ENCODE results near the gene UTF1. TPM values are rescaled to one million over a fixed set of nuclear protein-coding genes. Genes with fewer than 3 reads are reported as not detected.
A peak's percentile ranks its signal among the peaks of the same experiment; 100 is the strongest.

The UTF1 gene
- total and polyA plus RNA-seq, 5 donors: not detected

DNA sequence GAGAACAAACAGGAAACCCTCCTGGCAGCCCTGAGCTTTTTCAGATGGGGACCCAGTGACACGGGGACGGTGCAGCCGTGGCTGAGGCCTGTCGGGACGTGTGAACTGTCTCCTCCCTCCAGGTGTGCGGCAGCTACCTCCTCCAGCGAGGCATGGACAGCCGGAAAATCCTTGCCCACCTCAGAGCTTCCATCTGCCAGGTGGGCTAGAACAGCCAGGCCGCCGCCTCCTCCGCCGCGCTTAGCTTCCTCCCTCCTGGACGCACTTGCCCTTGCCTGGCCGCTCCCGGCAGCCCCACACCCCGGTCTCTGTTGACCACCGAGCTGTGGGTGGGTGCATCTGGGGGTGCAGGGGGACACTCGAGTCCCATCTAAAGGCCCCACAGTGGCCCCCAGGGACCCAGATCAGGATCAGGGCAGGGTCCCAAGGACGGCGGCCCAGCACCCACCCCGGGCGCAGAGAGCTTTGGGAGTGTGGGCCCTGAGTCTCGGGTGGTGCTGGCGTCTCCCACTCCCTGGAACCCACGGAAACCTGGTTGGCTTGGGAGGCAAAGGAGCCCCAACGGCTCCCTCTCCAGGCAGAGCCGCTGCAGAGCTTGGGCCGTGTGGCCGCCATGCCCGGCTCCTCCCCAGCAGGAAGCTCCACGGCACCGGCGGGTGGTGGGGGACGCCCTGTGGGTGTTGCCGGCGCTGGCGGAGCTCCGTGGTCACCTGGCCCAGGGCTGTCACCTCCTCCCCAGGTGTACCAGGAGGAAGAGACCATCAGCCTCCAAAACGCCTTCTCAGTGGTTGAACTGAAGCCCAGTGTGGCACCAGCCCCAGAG lies 32.9 kb upstream of the UTF1 start:
- intact Hi-C loops (cut with DNase I): no loop called here

DNA sequence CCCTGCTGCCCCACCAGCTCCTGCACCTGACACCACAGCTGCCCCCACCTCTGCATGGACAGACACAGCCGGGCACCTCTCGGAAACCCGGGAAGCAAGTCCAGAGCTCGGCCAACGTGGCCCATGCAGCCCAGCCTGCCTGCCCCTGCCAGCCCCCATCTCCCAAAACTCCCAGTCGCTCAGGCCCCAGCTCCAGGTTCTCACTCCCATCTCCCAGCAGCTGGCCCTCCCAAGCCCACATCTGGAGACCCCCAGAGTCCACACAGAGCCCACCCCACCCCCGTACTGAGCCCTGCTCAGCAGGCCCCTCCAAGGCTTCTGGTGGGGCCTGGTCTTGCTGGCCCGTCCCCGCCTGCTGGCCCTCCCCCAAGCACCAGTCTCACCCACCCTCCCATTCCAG lies 32.2 kb upstream of the UTF1 start:
- Histone ChIP-seq H3K4me1 (ENCODE audit: control insufficient read depth, insufficient read depth, low read length) (no peaks in the 10 kb centered on the region), H3K27me3 (ENCODE audit: control insufficient read depth, insufficient read depth) (no peaks in the 10 kb centered on the region), H3K4me3 (ENCODE audit: low read length) (no peak overlapping the region), H3K9me3 (ENCODE audit: control insufficient read depth, low read length) (no peaks in the 10 kb centered on the region), H3K27ac (ENCODE audit: low read length) (no peak overlapping the region)
- WGBS: 88% methylated on average over 9 of the region's 9 CpGs
- DNase-seq (peak in 2 of 3 donors; percentile 7 to 19), ATAC-seq (no peak)
- intact Hi-C loops (cut with DNase I): no loop called here

More for the DNA sequence above, 32.9 kb upstream of the UTF1 start:
- no peaks in the 10 kb centered on the region for H3K4me1 ChIP-seq (ENCODE audit: control insufficient read depth, insufficient read depth, low read length)
- peak; percentile 7 to 41 (median 35) for DNase-seq
- no peak for ATAC-seq
- no peaks in the 10 kb centered on the region for H3K27me3 ChIP-seq (ENCODE audit: control insufficient read depth, insufficient read depth)
- 80% methylated on average over 40 of the region's 40 CpGs for WGBS
- no peak overlapping the region for H3K4me3 ChIP-seq (ENCODE audit: low read length)
- no peaks in the 10 kb centered on the region for H3K9me3 ChIP-seq (ENCODE audit: control insufficient read depth, low read length)
- H3K27ac ChIP-seq (ENCODE audit: low read length): no peak overlapping the region

DNA sequence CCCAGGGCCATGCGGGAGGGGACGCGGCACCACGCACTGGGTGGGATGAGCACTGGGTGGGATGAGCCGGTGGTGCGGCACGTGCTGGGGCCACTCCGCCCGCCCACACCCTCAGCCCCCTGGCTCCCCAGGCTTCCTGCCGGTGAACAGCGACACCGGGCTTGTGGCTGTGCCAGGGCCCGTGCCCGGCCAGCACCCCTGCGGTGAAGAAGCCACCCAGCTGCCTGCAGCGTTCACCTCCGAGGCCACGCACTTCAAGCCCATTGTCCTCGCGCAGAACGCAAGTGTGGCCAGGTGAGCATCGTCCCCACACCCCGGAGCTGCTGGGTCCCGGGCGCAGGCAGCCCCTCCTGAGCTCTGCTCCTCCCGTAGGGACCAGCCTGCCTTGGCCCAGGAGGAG lies 31.8 kb upstream of the UTF1 start:
- H3K27me3 ChIP-seq (ENCODE audit: control insufficient read depth, insufficient read depth): no peaks in the 10 kb centered on the region
- no peak overlapping the region for H3K27ac ChIP-seq (ENCODE audit: low read length)
- H3K4me3 ChIP-seq (ENCODE audit: low read length): no peak overlapping the region
- intact Hi-C loops (cut with DNase I): no loop called here
- no peaks in the 10 kb centered on the region for H3K9me3 ChIP-seq (ENCODE audit: control insufficient read depth, low read length)
- no peak for ATAC-seq
- 95% methylated on average over 26 of the region's 26 CpGs for WGBS
- DNase-seq: peak in 2 of 3 donors; percentile 5 to 28
- no peaks in the 10 kb centered on the region for H3K4me1 ChIP-seq (ENCODE audit: control insufficient read depth, insufficient read depth, low read length)

DNA sequence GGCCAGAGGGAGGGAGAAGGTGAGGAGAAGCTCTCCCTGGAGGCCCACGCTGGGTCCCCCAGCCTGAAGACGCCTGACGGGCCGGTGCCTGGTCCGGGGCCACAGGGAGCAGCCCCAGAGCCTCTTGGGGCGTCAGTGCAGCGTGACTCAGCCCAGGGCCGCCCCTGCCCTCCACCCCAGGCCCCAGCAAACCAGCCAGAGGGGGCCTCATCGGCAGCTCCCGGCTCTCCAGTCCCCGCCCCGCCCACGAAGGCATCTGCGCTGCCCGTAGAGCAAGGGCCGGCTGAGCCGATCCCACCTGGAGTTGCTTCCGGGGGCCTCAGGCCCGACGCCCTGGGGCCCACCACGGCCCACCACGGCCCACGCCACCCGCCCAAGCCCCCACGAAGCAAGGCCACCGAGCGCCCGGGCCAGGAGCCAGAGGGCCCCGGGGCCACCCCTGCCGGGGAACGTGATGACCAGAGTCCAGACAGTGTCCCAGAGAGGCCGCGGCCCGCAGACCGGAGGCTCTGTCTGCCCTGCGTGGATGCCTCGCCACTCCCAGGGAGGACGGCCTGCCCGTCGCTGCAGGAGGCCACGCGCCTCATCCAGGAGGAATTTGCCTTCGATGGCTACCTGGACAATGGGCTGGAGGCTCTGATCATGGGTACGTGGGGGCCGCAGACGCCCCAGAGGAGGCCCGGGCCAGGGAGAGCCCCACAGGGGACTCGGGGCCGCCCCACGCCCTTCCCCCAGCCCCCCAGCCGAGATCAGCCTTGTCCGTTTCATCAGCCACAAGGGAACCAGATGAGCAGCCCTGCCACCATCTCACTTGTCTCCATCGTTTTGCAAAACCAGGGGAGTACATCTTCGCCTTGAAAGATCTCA lies 31.2 kb upstream of the UTF1 start:
- intact Hi-C loops (cut with DNase I): no loop called here
- 89% methylated on average over 54 of the region's 54 CpGs for WGBS
- Histone ChIP-seq H3K4me3 (ENCODE audit: low read length) (no peak overlapping the region), H3K4me1 (ENCODE audit: control insufficient read depth, insufficient read depth, low read length) (no peaks in the 10 kb centered on the region), H3K27ac (ENCODE audit: low read length) (no peak overlapping the region), H3K27me3 (ENCODE audit: control insufficient read depth, insufficient read depth) (no peaks in the 10 kb centered on the region), H3K9me3 (ENCODE audit: control insufficient read depth, low read length) (no peaks in the 10 kb centered on the region)
- ATAC-seq: no peak
- DNase-seq: peak; percentile 5 to 51 (median 48)

DNA sequence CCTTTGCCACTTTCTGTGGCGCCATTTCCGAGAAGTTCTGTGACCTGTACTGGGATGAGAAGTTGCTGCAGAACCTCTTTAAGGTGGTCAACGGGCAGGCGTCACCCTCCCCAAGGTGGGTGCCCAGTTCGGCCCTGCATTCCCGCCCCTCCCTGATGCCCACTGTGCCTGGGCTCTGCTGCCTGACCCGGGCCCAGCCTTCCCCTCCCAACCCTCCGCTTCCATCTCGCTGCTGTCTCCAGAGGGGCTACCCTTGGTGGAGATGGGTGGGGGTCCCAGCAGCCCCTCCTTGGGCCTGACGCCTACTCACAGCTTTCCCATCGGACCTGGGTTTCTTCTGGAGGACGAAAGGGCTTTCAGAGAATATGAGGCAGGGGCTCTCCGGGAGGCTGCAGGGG lies 30.5 kb upstream of the UTF1 start:
- Histone ChIP-seq H3K27me3 (ENCODE audit: control insufficient read depth, insufficient read depth) (no peaks in the 10 kb centered on the region), H3K27ac (ENCODE audit: low read length) (no peak overlapping the region), H3K9me3 (ENCODE audit: control insufficient read depth, low read length) (no peaks in the 10 kb centered on the region), H3K4me3 (ENCODE audit: low read length) (no peak overlapping the region), H3K4me1 (ENCODE audit: control insufficient read depth, insufficient read depth, low read length) (no peaks in the 10 kb centered on the region)
- peak in 2 of 3 donors; percentile 2 to 12 for DNase-seq
- no peak for ATAC-seq
- intact Hi-C loops (cut with DNase I): no loop called here
- 85% methylated on average over 13 of the region's 13 CpGs for WGBS

DNA sequence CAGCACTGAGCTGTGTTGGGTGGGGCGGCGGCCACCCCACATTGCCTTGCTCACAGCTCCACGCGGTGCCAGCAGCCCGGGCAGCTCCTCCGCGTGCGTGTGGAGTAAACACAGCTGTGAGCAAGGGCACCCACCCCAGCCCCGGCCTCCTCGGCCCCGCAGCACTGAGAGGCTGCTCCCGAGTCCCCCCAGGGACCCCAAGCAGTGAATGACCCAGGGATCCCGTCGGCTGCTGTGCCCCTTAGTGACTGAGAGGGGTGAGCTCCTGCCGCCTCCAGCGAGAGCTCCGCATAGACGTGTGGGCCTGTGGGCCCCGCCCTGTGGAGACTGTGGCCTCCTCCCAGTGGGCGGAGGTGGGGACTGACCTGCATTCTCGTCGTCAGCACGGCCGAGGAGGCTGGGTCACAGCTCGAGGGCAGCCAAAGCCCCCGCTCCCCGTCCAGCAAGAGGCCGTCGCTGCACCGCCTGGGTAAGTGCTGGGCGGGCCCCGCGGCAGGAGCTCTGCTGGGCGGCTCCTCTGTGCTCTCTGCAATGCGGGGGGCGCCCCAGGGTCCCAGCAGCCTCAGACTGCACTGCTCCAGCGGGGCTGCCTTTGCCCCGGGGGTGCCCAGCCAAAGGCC lies 29.9 kb upstream of the UTF1 start:
- ATAC-seq (no peak), DNase-seq (peak in 2 of 3 donors; percentile 25 to 64)
- no peaks in the 10 kb centered on the region for H3K4me1 ChIP-seq (ENCODE audit: control insufficient read depth, insufficient read depth, low read length)
- 60% methylated on average over 38 of the region's 38 CpGs for WGBS
- H3K27ac ChIP-seq (ENCODE audit: low read length): no peak overlapping the region
- intact Hi-C loops (cut with DNase I): no loop called here
- no peaks in the 10 kb centered on the region for H3K9me3 ChIP-seq (ENCODE audit: control insufficient read depth, low read length)
- no peaks in the 10 kb centered on the region for H3K27me3 ChIP-seq (ENCODE audit: control insufficient read depth, insufficient read depth)
- no peak overlapping the region for H3K4me3 ChIP-seq (ENCODE audit: low read length)

DNA sequence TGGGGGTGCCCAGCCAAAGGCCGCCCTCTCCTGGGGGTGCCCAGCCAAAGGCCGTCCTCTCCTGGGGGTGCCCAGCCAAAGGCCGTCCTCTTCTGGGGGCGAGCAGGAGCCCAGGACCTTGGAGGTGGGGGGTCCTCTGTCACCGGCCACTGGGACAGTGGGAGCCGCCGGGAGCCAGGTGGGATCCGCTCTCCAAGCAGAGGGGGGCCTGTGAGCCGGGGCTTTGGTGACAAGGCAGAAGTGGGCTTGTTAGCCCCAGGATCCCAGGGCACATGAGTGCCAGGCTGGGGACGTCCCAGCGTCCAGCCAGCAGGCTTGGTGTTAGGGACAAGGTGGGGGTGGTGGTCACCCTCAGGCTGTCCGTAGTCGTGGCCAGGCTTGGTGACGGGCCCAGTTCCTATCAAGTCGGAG lies 29.4 kb upstream of the UTF1 start:
- no peaks in the 10 kb centered on the region for H3K9me3 ChIP-seq (ENCODE audit: control insufficient read depth, low read length)

DNA sequence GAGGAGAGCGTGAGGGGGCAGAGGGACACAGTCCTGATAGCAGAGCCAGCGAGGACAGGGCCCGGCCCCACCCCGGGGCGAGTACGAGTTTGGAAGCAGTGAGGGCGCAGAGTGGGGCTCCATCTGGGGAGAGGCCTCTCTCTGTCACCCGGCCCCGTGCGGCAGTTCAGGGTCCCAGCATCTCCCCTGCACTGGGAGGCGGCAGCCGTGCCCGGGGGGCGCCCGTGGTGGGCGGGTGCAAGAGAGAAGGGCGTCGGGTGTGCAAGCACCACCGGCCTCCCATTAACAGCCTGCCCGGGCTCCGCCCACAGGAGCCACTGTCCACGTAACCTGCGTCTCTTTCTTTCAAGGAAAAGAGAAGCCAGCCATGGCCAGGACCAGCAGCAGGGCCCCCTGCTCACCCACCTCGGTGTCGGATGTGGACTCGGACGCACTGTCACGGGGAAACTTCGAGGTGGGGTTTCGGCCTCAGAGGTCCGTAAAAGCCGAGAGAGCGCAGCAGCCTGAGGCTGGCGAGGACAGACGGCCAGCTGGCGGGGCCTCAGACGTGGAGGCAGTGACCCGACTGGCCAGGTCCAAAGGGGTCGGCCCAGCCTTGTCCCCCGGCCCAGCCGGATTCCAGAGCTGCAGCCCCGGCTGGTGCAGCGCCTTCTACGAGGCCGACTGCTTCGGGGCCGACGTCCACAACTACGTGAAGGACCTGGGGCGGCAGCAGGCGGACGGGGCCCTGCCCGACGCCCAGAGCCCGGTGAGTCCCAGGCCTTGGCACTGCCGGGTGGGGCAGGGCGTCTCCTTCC lies 28.7 kb upstream of the UTF1 start:
- Histone ChIP-seq H3K4me1 (ENCODE audit: control insufficient read depth, insufficient read depth, low read length) (no peaks in the 10 kb centered on the region), H3K9me3 (ENCODE audit: control insufficient read depth, low read length) (no peaks in the 10 kb centered on the region), H3K4me3 (ENCODE audit: low read length) (no peak overlapping the region), H3K27me3 (ENCODE audit: control insufficient read depth, insufficient read depth) (no peaks in the 10 kb centered on the region), H3K27ac (ENCODE audit: low read length) (no peak overlapping the region)
- no peak for ATAC-seq
- intact Hi-C loops (cut with DNase I): no loop called here
- 90% methylated on average over 57 of the region's 57 CpGs for WGBS
- peak in 2 of 3 donors; percentile 33 to 47 for DNase-seq

More for the DNA sequence above, 29.4 kb upstream of the UTF1 start:
- ATAC-seq (no peak), DNase-seq (peak in 1 of 3 donors; percentile 37)
- Histone ChIP-seq H3K27ac (ENCODE audit: low read length) (no peak overlapping the region), H3K4me3 (ENCODE audit: low read length) (no peak overlapping the region), H3K27me3 (ENCODE audit: control insufficient read depth, insufficient read depth) (no peaks in the 10 kb centered on the region), H3K4me1 (ENCODE audit: control insufficient read depth, insufficient read depth, low read length) (no peaks in the 10 kb centered on the region)
- 83% methylated on average over 15 of the region's 15 CpGs for WGBS
- intact Hi-C loops (cut with DNase I): no loop called here

DNA sequence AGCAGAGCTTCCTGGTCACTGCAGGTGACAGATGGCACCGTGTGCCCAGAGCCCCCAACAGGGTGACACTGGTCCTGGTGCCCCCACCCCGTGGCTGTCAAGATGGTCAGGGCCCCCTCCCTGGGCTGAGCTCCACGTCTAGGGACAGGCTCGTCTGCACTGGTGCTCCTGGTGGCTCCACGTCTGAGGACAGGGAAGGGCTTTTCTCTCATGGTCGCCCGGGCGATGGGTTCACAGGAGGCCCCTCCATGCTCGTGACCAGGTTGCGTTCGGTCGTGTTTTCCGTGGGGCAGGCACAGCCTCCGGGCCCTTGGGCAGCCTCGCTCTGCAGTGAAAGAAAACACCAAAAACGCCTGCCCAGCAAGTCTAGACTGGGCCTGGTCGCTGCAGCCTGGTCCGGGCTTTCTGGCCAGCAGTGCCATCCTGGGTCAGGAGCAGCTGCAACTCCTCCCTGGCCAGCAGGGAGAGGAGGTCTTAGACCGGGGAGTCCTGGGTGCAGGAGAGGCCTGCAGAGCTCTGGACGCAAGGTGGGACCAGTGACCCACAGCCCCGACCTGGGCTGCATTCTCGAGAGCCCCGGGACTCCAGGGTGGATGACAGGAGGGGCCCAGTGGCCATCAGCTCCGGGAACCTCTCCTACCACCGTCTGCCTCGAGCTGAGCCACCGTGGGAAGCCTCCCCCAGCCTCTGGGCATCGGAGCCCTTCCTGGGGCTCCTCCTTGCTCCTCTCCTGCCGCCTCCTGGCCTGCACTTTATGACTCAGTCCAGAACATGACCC lies 27.9 kb upstream of the UTF1 start:
- H3K4me3 ChIP-seq (ENCODE audit: low read length): no peak overlapping the region
- no peaks in the 10 kb centered on the region for H3K4me1 ChIP-seq (ENCODE audit: control insufficient read depth, insufficient read depth, low read length)
- intact Hi-C loops (cut with DNase I): no loop called here
- no peak overlapping the region for H3K27ac ChIP-seq (ENCODE audit: low read length)
- DNase-seq (peak in 2 of 3 donors; percentile 33 to 57), ATAC-seq (no peak)
- no peaks in the 10 kb centered on the region for H3K9me3 ChIP-seq (ENCODE audit: control insufficient read depth, low read length)
- 78% methylated on average over 29 of the region's 29 CpGs for WGBS
- no peaks in the 10 kb centered on the region for H3K27me3 ChIP-seq (ENCODE audit: control insufficient read depth, insufficient read depth)

Data from right cardiac atrium (tissue), 5 donors.